HG03521 (cell line): Measurements from ENCODE around the gene OR2M5.

Source experiments
- ATAC-seq: cut with Tn5 transposase; IDR thresholded peaks from one replicate; pipeline ENCODE4 v1.9.1; 2021; ENCODE audit warnings: mild to moderate bottlenecking, moderate library complexity; ENCODE audit not compliant: unreplicated experiment

Gene OR2M5, protein sequence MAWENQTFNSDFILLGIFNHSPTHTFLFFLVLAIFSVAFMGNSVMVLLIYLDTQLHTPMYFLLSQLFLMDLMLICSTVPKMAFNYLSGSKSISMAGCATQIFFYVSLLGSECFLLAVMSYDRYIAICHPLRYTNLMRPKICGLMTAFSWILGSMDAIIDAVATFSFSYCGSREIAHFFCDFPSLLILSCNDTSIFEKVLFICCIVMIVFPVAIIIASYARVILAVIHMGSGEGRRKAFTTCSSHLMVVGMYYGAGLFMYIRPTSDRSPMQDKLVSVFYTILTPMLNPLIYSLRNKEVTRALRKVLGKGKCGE

DNA sequence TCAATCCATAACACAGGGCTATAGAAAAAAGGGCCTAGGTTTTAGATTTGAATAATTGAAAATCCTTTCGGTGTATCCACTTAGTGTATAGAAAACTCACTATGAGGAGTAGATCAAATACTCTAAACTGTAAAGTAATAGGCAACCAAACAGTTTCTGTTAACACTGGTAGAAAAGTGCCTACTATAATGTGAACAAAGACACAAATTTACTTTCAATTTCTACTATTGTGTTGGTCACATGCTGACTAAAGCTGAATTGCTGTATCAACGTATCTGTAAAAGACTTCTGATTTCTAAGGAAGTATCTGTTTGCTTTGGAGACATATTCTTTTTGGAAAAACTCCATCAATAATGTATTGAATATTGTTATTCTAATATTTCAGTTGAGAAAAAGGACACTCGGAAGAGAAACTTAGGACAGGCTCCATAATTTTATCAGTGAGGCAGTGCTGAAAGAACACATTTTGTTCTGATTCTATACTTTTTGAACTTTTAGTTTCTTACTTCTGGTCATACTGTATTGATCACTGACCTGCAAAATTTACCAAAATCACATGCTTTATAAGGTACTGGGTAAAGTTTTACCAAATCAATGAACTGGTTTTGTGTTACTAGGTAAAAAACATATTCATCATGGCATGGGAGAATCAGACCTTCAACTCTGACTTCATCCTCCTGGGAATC is at the start of gene OR2M5:
OR2M5 (plus strand) TSS at position 636 of the 686 bp plus-strand sequence; CDS start at position 636, 0 bp downstream.
- no peak for ATAC-seq

DNA sequence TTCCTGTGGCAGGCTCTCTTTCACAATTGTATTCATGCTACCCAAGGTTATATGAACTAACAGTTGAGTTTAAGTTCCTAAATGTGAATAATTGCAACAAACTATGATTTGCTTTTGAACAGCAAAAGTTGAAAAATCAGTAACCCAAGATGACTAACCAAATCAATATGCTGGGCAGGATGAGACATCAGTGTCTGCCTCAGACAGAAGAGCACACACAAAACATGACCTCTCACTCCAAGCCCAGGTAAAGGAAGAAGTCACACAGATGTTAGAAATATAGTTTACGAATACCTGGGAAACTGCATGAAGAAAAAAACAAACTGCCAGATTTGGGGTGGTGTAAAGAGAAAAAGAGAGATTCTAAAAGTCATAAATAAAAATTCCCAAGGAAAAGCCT is 46.4 kb upstream of the OR2M5 start:
- ATAC-seq, result no peak

DNA sequence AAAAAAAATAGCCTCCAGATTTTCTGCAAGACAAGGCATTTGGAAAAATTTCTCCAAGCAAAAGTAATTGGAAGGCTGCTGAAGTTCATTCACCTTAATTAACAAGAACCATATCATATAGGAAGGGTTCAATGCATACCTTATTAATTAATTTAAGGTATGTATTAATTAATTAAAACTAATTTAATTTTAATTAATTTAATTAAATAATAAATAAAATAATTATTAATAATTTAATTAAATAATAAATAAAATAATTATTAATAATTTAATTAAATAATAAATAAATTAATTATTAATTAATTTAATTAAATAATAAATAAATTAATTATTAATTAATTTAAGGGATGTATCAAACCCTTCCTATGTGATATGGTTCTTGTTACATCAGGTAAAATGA is 42.1 kb upstream of the OR2M5 start:
- ATAC-seq, result no peak

DNA sequence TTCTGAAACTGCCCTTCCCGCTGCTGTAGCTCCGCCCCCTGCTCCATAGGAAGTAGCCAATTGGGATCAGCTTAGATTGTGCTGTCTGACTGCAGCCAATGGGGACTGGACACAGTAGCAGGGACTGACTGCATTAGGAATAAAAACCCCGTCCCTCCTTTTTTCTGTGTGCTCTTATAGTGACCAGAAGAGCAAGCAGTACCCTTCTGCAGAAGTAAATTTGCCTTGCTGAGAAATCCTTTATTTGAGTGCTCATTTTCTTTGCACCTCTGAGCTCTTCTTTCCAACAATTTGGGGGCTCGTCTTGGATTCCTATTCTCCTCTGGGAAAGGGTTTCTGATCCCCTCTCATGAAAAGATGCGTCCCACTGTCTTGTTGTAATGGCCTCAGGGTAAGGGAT is 33.8 kb upstream of the OR2M5 start:
- ATAC-seq, result no peak

DNA sequence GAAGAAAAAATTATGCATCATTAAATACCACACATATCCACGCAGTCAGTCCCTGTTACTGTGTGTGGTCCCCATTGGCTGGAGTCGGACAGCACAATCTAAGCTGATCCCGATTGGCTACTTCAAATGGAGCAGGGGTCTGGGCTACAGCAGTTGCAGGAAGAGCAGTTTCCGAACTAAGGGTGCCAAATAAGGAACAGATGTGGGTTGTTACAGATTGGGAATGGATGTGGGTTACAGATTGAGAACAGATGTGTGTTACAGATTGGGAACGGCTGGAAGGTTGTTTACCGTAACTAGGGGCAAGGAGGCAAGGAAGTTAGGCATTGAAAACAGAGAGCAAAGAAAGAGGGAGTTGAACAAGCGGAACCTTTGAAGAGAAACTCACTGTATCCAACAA is 30.1 kb upstream of the OR2M5 start:
- ATAC-seq, result no peak

DNA sequence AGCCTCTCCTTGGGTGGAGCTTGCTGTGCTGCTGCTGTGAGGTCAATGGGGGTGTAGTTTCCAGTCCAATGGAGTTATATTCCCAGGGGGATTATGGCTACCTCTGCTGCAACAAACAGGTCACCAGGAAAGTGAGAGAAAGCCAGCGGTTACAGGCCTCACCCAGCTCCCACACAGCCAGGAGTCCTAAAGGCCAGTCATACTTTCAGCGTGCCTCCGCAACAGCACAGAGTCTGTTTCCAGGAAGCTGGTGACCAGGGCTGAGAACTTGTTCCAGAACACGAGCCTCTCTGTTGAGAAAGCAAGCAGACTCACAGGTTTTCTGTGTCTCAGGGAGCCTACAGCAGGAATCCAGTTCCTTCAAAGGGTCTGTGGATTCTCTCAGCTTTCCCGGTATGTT is 17.3 kb upstream of the OR2M5 start:
- ATAC-seq, result no peak

DNA sequence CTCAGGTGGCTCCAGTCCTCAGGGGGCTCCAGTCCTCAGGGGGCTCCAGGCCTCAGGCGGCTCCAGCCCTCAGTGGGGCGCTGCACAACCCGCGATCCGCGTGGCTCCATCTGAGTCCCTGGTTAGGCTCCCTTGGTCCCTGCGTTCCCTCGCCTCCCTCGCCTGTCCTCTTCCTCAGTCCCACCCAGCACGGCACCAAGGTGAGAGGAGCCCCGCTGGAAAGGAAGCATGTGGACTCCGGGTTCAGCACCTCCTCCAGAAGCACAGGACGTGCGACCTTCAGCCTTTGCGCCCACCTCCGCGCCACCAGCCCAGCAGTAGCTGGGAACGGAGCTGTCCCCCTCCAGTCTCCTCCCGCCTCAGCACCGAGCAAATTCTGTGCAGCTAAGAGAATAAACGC is 8.1 kb upstream of the OR2M5 start:
- ATAC-seq, result no peak

DNA sequence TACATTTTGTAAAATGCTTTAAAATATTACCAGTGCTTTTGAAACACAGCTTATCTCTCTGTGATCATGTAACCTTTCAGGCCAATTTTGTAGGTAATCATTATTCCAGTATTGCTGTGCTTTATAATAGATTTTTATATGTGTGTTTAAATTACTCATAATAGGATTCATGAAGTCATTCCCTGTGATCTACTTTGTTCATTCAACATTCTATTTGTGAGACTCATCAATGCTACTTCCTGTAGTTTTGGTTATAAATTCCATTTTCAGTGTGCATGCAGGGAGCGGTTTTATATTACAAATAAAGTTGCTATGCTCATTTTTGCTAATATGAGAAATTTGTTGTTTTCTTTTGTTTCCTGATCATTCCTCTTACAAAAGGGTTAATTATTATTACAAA is 4.1 kb upstream of the OR2M5 start:
- no peak for ATAC-seq

DNA sequence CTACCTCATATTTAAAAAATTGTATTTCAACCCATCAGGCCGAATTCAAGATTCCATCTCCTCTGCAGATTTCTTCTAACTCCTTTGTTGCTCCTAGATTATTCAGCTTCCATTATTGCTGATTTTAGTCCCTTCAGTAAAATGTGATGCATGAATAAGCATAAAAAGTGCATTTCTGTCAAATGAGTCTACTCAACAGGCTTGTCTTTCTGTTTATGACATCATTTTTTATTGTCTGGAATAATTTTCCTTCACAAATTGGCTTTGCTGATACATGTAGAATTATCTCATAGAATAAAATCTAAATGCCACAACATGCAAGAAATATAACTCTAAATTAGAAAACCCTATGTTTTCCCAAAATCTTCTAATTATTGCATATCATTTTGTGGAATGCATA is 1.6 kb upstream of the OR2M5 start:
- ATAC-seq, result no peak

DNA sequence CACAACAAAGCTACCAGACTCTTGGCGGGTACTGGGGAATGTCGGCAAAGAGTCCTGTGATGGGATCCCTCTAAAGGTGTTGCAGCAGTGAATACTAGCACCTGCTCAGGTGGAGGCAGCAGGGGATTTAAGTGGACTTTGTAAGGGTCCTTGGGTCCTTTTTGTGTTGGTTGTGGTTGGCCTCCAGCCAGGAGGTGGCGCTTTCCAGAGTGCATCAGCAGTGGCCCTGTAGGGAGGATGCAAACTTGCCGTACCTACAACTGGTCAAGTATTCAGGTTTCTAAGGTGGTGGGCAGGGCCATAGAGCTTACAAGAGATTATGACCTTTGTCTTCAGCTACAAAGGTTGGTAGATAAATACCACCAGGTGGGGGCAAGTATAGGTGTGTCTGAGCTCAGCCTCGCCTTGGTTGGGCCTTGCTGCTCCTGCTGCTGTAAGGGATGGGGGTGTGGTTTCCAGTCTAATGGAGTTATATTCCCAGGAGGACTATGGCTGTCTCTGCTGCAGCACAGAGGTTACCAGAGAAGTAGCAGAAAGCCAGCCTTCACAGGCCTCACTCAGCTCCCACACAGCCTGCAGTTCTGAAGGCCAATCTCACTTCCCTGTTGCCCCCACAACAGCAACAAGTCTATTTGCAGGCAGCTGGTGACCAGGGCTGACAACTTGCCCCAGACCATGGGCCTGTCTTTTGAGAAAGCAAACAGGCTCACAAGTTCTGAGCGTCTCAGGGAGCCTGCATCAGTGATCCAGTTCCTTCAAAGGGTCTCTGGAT is 7.3 kb downstream of the OR2M5 start:
- no peak for ATAC-seq

DNA sequence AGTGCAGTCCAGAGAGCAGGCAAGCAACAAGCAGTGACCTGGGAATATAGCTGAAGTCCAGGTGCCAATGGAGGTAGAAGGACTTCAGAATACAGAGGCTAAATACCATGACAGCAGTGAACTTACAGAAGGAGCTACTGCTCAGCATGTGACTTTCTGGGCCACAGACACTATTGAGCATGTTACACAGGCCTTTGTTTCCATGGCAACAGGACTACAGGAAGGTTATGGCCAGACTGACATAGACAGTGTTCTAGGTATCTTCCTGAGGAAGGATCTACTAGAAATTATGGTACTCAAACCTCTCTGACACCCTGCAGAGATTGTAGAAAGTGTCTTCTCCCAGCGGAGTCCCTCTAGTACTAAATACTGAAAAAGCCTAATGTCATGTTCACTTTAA is 11.0 kb downstream of the OR2M5 start:
- no peak for ATAC-seq

DNA sequence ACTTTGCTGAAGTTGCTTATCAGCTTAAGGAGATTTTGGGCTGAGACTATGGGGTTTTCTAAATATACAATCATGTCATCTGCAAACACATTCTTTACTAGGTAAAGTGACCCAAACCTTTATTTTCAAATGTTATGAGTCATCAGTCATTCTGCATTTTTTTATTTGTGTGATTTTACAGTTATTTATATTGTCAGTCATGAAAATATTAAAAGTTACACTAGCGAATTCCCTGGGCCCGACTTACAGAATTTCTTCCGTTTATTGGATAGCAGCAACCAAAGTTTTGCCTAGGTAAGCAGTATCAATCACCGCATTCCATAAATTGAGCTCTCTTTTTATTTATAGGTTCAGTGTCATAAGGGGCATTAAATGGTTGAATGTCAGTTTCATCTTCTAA is 13.8 kb downstream of the OR2M5 start:
- no peak for ATAC-seq

DNA sequence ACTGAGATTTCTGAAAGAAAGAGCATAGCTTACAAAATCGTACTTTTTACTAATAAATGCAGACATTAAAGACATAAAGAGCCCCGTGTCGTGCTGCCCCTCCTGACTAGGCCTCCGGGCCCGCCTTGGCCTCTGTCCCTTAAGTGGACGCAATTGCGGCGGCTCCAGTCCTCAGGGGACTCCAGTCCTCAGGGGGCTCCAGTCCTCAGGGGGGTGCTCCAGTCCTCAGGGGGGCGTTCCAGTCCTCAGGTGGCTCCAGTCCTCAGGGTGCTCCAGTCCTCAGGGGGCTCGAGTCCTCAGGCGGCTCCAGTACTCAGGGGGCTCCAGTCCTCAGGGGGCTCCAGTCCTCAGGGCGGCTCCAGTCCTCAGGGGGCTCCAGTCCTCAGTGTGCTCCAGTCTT is 19.1 kb downstream of the OR2M5 start:
- ATAC-seq, result no peak

DNA sequence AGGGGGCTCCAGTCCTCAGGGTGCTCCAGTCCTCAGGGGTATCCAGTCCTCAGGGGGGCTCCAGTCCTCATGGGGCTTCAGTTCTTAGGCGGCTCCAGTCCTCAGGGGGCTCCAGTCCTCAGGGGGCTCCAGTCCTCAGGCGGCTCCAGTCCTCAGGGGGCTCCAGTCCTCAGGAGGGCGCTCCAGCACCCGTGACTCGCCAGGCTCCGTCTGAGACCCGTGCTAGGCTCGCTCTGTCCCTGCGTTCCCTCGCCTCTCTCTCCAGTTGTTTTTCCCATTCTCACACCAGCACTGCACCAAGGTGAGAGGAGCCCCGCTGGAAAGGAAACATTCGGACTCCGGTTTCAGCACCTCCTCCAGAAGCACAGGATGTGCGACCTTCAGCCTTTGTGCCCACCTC is 20.2 kb downstream of the OR2M5 start:
- no peak for ATAC-seq

DNA sequence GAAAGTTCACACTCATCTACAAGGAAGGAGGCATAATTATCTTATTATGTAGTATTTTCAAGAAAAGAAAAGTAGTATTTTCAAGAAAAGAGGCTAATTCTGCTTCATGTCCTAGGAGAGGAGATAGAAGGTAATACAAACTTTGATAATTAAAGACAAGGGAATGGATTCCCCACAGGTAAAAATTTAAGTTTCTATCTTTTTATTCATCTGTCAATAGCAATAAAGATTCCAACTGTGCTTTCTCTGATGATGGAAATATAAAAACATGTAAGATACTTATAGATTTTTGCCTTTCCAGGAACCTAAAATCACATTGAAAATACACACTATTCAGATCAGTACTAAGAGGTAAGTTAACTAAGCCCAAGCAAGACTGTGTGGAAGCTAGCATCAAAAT is 29.6 kb downstream of the OR2M5 start, which contains the start of gene OR2M2:
OR2M2 (plus strand) TSS at position 301 of the 400 bp plus-strand sequence. CDS start 5,165 bp downstream, outside the sequence.
- ATAC-seq, result no peak

DNA sequence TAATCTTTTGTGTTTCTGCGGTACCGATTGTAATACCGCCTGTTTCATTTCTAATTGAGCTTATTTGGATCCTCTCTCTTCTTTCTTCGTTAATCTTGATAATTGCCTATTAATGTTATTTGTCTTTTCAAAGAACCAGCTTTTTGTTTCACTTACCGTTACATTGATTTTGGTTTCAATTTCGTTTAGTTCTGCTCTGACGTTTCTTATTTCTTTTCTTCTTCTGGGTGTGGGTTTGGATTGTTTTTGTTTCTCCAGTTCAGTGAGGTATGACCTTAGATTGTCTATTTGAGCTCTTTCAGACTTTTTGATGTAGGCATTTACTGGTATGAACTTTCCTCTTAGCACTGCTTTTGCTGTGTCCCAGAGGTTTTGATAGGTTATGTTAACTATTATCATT is 39.0 kb downstream of the OR2M5 start:
- peak; percentile 73 for ATAC-seq

DNA sequence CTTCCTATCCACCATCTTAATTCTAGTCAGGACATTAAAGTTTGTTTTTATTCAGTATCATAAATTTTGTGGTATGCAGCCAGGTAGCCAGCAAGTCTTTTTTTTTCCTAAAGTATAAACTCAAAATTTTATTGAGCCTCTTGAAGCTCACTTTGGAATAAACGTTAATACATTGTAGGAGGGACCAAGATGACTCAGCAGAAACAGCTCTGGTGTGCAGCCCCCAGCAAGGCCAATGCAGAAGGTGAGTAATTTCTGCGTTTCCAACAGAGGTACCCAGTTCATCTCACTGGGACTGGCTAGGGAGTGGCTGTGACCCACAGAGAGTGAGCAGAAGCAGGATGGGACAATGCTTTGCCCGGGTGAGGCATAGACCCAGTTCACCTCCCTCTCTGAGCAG is 42.4 kb downstream of the OR2M5 start:
- no peak for ATAC-seq

DNA sequence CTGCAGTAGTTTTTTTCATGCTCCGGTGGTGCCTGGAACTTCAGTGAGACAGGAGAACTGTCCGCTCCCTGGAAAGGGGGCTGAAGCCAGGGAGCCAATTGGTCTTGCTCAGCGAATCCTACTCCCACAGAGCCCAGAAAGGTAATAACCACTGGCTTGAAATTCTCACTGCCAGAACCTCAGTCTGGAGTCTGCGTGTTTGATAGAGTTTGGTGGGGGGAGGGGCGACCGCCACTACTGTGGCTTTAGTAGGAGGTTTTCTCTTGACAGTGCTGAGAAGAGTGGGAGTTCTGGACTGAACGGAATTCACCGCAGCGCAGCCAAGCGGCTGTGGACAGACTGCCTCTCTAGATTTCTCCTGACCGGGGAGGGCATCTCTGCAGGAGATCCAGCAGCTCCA is 44.1 kb downstream of the OR2M5 start:
- no peak for ATAC-seq

DNA sequence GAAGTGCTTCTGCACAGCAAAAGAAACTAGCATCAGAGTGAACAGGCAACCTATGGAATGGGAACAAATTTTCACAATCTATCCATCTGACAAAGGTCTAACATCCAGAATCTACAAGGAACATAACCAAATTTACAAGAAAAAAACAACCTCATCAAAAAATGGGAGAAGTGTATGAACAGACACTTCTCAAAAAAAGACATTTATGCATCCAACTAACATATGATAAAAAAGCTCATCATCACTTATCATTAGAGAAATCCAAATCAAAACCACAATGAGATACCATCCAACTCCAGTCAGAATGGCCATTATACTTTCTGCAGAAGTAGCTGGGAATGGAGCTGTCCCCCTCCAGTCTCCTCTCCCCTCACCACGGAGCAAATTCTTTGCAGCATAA is 49.2 kb downstream of the OR2M5 start:
- ATAC-seq, result no peak
